HG02981 (cell line): ENCODE results near the gene RTKN.
"Not testable (repeated sequence)": the region's sequence is repeated elsewhere in the genome, so short reads cannot be mapped to it uniquely, and the experiment has no call there.

Experiments used
- ATAC-seq: cut with Tn5 transposase; IDR thresholded peaks from one replicate; pipeline ENCODE4 v1.9.1; 2021; ENCODE audit warnings: mild to moderate bottlenecking, moderate library complexity; ENCODE audit not compliant: unreplicated experiment

The RTKN gene

DNA sequence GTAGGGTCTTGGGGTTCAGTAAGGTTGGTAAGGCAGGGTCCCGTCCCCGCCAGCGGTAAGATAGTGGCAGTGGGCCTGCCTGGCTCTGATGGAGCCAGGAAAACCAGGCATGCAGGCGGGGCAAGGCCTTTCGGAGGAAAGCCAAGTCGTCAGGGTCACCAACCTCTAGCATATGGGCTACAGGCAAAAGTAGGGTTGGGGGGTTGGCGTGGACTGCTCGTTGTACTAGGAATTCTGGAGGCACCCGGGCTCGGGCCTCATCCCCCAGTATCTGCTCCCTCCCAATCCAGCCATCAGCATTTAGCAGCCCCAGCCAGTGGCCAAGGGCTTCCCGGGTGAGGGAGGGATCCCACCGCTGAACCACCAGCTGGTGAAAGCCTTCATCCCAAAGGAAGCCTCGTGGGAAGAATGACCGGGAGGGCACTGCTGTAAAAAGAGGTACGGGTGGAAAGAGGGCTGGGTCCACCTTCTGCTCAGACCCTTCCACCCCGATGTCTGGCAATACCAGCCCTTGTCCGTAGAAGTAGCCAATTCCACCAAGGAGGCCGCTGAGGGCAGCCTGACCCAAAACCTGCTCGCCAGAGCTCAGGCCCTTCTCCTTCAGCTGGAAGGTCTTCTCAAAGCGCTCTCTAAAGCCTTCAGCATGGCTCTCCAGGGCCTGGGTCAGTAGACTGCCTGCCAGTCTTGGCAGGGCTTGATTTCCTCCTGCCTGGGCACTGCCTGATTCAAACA is 20.5 kb upstream of the RTKN start:
- no peak for ATAC-seq

DNA sequence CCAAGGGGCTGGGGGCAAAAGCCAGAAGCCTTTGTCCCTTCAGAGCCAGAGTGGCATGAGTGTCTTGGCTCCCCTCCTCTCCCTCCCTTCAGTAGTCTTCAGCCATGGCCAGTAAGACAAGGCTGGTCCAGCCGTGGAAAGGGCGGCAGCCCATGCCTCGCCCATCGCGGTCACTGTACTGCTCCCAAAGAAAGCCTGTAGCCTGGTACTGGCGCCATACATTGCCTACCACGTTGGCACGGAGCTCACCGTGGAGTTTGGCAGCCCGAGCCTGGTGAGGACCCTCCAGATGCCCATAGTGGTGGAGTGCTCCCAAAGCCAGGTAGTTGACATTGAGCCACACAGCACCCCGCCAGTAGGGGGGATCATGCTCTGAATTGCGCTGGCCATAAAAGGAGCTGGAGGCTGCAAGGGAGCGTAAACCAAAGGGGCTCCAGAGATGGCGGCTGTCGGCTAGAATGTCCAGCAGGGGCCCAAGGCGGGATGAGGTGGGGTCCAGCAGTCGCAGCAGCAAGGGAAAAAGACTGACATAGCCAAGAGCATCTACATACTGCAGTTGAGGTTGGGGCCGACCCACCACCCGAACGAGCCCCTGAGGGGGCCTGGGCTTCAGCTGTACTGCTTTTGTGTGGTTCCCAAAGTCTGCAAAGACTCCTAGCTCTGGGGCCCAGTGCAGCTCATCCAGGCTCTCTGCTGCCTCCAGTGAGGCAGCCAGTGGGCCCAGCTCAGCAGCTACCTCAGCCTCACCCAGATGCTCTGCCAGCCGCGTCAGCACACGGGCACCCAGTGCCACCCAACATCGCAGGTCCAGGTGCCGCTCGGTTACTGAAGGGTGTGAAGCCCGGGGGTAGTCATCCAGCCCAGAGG is 19.7 kb upstream of the RTKN start:
- ATAC-seq = no peak

DNA sequence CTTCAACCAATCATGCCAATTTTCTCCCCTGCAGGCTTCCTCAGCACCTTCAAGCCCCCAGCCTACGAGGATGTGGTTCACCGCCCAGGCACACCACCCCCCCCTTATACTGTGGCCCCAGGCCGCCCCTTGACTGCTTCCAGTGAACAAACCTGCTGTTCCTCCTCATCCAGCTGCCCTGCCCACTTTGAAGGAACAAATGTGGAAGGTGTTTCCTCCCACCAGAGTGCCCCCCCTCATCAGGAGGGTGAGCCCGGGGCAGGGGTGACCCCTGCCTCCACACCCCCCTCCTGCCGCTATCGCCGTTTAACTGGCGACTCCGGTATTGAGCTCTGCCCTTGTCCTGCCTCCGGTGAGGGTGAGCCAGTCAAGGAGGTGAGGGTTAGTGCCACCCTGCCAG is 18.4 kb upstream of the RTKN start:
- ATAC-seq = not testable (repeated sequence)

DNA sequence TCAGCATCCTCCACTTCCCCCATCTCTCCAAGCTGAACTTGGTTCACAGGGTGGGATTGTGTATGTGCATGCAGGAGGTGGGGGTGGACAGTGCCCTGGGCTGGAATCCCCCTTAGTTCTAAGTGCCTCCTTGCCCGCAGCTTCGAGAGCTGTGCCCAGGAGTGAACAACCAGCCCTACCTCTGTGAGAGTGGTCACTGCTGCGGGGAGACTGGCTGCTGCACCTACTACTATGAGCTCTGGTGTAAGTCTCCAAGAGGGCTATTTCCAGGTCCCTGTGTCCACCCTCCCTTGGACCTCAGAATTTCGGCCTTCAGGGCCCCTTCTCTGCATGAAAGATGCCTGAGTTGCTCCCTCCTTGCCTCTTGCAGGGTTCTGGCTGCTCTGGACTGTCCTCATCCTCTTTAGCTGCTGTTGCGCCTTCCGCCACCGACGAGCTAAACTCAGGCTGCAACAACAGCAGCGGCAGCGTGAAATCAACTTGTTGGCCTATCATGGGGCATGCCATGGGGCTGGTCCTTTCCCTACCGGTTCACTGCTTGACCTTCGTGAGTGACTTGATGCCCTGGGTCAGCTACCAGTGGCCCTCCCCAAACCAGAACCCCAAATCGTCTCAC is 17.9 kb upstream of the RTKN start:
- ATAC-seq = not testable (repeated sequence)

DNA sequence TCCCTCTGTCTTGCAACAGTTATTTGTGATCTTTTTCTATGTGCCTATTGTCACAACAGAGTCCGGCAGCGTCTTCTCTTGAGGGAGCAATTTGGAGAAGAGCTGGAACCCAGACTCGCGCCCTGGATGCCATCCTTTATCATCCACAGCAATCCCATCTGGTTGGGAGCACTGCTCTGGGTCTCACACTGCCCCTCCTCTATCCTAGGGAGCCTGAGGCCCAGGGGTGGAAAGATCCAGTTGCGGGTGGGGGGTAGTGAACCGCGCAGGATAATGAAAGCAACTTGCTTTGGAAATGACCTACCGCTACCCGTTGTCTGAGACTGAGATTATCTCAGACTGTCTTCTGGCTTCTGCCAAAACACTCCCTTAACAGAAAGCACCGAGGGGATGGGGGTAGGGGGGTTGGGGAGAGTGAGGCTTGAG is 17.2 kb upstream of the RTKN start:
- ATAC-seq = no peak

DNA sequence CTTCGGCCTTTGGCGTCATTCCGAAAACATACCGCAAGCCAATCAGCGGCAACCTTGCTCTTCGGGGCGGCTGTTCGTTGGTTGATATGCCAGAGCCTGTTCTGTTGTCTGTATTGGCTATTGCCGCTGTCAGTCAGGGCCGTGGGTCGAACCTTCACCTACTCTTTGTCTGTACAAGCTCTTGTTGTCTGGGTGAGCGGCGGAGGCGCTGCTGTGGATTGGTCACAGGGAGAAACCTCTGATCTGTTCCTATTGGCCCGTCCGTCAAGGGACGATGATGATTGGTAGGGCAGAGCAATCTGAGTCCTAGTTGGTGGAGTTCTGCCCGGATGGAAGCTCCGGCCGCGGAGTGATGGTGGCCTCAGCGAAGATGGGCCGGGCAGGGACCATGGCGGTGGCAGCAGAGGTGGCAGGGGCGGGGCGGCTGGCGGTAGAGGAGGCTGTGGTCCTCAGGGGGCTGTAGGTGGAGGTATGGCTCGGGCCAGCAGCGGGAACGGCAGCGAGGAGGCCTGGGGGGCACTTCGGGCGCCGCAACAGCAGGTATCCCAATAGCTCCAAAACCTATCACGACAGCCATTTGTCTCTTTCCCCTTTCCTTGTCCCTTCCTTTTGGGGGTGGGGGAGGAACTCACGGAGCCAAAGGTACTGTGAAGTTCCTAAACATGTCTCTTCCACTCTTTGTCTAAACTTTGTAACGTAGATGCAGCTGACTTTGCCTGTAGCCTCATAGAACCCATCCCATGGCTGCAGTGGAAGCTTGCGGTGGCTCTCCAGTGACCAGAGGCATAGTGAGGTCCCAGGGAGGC is 16.6 kb upstream of the RTKN start, which contains the start of gene WBP1:
Gene WBP1 (plus strand): TSS at position 307 of the 806 bp plus-strand sequence. CDS start 165 bp downstream, at position 472.
- ATAC-seq = peak; percentile 80

DNA sequence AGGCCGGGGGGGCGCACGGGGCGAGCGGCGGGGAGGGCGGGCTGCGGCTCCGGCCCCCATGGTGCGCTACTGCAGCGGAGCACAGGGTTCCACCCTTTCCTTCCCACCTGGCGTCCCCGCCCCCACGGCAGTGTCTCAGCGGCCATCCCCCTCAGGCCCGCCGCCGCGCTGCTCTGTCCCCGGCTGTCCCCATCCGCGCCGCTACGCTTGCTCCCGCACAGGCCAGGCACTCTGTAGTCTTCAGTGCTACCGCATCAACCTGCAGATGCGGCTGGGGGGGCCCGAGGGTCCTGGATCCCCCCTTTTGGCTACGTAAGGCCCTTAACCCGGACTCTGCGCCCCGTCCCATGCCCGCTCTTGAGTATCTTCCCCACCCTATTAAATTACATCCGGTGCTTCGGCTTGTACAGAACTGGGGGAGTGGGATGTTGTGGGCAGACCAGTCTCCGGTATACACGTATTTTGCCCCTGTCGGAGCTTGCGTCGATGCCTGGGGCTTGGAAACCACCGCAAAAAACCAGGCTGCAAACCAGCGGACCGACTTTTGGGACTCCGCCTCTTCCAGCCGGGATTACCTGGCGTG is 15.9 kb upstream of the RTKN start:
- ATAC-seq = peak; percentile 27

DNA sequence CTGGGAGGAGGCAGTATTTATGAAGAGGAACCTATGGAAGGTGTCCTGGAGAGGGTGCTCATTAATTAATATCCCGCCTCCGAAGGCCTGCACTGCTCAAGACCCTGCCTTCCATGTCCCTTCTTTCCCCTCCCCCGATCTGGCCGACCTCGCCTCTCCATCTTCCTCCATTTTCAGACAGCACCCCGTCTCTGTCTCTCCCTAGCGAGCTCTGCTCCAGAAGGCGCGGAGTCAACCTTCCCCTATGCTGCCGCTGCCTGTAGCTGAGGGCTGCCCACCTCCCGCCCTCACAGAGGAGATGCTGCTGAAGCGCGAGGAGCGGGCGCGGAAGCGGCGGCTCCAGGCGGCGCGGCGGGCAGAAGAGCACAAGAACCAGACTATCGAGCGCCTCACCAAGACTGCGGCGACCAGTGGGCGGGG is 15.4 kb upstream of the RTKN start:
- no peak for ATAC-seq

DNA sequence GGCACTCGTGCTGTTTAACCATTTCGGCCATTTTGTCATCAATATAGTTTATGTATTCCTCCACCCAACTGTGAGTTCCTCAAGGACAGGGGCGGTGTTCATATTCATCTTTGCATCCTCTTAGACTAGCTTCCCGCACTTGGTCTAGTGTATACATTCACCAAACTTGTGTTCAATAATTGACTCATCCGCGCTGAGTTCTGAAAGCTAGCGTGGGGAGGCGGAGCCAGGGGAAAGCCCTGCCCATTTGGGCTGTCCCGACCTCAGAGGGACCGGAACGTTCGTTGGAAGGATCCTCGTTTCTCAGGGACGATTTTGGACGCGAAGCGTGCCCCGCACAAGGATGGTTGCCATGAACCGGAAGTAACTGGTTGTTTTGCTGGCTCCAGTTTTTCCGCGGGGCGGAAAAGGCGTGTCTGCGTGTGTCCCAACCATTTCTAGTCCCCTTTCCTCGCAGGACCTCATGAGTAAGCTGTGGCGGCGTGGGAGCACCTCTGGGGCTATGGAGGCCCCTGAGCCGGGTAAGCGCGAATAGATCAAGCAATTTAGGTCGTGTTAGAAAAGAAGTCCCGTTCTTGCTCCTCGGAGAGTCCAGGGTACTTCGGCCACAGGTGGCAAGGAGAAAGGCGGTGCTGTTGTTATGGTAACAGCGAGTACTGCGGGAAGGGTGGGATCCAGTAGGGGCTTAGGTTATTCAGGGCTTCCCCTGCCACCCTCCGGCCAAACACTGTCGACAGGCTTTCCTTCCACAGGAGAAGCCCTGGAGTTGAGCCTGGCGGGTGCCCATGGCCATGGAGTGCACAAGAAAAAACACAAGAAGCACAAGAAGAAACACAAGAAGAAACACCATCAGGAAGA is 13.1 kb upstream of the RTKN start, which contains the start of gene INO80B:
Gene INO80B (plus strand): TSS at position 434 of the 858 bp plus-strand sequence. CDS start 30 bp downstream, at position 464.
- peak; percentile 35 for ATAC-seq

DNA sequence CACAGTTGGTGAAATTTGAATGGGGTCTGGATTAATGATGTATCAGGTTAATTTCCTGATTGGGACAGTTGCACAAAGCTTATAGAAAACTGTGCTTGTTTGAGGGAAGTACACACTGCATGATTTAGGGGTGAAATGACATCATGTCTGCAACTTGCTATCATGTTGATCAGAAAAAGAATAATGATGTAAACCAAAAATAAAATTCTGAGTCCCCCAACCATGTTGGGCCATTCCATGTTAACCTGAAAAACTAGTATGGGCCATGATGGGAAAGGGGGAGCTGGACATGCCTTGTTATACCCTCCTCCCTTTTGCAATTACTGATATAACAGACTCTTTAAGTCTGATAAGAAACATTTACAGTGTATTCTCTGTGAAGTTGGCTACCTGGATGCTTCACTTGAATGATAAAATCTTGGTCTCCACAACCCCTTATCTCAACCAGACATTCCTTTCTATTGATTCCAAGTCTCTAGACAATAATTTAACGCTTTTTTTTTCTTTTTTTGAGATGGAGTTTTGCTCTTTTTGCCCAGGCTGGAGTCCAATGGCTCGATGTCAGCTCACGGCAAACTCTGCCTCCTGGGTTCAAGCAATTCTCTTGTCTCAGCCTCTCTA is 8.9 kb upstream of the RTKN start:
- no peak for ATAC-seq

DNA sequence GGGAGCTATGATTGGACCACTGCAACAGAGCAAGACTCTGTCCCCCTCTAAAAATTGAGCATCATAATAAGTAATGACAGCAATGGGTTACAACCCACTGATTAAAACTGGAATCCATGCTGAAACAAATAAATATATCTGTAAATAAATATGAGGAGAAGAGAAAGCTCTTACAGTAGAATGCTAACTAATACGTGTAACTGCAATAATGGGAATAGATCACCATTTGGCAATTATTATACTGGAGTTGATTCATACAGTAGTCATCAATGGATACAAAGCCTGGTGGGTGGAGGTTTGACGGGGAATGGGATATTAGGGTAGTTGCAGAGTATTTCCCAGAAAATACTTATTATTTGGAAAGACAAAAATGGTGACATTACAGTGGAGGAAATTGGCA is 7.0 kb upstream of the RTKN start:
- no peak for ATAC-seq

DNA sequence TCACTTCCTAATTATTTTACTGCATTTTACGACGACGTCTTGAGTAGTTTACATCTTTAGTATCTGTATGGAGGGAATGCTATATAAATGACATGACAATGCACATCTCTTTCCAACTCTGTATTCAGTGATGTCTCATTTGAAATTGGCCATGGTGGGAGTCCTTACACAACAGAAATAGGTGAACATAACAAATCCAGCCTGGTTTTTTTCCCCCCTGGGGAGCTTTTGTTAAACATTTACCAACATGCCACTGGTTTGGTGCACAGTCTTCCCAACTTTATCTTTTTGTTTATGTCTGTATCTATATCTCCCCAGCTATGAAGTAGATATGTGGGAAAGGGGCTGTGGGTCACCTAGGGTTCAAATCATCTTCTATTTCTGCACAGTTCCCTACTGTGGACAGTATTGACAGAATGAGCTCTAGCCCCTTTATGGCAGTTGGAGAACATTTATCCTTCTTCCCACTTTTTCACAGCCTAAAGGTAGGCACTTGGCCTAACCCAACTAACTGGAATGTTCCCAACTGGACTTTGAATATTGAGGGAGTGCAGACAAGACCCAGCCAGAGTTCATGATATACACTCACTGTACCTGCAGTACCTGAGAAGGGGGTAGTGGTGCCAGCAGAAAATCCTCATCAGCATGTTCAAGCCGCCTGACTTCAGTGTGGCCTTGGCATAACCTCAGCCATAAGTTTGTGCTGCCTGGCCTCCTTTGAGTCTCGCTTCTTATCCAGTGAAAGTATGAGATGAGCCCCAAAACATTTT is 5.7 kb upstream of the RTKN start:
- no peak for ATAC-seq

DNA sequence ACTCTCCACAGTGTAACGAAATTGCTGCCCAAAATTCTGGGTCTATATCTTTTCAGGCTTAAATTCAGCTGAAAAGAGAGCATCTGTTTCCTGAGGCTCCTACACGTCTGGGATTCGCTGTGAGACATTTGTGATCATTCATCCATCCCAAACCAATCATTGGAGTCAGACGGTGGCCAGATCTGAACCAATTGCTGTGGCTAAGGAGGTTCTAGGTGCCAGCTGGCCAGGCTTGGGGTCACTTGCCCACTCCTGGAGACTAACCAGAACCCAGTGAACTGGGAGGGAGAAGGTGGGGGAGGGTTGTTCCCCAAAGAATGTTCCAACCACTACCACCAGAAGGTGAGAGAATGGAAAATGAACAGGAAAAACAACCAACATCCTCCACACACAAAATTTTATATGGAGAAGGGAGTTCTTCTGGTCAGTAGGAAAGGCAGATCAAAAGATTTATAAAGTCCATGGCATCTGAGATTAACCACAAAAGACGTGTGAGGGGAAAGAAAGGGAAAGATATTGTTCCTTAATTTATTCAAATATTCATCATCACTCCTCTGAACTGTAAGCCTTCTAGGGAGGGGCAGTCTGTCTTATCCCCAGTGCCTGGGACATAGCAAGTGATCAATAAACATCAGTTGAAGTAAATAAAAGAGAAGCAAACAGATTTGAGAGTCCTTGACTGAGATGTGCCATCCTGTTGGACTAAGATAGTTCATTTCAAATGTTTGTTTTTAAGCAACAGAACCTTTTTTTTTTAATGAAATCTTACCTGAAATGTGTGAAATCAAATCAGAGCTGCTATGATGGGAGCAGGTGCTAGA is 3.0 kb upstream of the RTKN start:
- no peak for ATAC-seq

DNA sequence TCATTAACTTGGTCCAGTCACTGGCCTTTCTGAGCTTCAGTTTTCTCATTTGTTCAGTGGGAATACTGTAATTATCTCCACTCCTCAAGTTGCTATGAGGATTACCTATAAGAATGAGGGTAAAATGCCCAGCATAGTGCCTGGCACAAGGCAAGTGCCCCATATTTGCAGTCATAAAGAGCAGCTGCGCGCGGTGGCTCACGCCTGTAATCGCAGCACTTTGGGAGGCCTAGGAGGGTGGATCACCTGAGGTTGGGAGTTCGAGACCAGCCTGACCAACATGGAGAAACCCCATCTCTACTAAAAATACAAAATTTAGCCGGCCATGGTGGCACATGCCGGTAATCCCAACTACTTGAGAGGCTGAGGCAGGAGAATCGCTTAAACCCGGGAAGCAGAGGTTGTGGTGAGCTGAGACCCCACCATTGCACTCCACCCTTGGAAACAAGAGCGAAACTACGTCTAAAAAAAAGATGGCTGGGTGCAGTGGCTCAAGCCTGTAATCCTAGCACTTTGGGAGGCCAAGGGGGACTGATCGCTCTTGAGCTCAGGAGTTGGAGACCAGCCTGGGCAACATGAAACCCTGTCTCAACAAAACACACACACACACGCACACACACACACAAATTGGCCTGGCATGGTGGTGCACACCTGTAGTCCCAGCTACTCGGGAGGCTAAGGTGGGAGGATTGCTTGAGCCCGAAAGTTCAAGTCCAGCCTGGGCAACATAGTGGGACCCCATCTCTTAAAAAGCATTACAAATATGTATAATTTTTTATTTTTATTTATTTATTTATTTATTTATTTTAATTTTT is 953 bp upstream of the RTKN start:
- ATAC-seq = not testable (repeated sequence)

DNA sequence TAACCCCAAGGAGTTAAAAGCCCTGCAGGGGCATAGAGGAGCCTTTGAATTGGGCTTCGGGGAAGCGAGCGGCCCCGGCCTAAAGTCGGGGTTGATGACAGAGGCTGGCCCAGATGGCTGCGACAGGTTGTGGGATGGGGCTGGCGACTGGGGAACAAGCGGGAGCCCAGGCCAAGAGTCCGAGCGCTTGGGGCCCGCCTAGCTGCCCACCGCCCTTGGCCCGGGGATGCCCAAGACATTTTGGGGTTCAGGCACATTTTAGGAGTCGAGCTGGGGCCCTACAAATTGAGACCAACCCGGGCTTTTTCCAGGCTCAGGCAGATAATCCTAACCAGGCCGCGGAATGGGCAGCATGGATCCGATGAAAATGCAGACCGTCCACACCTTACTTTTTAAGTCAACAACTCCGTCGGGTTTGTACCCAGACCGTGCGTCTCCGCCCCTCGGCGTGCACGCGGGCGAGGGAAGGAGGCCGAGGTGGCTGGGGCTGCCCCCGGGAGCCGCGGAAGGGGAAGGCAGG is 507 bp downstream of the RTKN start:
- no peak for ATAC-seq
